ENCODE results near the gene CCDC12.

DNA sequence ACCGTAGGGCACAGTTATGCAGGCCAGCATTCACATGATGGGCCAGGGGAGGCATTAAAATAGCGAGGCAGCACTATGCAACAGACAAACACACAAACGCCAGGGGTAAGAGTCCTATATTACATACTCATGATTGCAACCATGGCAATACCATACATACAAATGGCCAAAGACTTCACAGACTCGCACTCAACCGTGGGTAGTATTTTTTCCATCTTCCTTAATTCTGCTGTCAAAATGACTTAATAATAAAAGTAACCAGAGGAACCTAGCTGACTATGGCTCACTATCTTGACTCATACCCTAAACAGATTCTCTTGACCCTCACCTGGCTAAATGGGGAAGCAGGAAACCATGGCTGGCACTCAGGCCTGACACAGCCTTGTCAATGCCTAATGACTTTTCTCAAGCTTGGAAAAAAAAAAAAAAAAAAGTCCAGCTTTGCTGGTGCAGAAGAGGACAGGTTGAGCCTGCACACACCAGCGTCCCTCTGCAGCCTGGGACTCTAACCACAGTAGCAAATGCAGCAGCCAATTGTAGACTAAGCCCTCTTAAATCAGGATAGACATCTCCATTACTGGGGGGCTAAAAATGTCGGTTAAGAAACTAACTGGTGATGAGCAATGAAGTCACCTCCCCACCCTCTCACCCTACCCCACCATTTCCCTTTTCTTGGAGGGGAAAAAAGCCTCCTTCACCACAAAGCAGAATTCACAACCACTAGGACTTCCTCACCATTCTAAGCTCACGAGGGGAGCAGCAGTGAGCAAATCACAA lies 23.1 kb downstream of the CCDC12 start:
- TF ChIP-seq, protein P1, sequence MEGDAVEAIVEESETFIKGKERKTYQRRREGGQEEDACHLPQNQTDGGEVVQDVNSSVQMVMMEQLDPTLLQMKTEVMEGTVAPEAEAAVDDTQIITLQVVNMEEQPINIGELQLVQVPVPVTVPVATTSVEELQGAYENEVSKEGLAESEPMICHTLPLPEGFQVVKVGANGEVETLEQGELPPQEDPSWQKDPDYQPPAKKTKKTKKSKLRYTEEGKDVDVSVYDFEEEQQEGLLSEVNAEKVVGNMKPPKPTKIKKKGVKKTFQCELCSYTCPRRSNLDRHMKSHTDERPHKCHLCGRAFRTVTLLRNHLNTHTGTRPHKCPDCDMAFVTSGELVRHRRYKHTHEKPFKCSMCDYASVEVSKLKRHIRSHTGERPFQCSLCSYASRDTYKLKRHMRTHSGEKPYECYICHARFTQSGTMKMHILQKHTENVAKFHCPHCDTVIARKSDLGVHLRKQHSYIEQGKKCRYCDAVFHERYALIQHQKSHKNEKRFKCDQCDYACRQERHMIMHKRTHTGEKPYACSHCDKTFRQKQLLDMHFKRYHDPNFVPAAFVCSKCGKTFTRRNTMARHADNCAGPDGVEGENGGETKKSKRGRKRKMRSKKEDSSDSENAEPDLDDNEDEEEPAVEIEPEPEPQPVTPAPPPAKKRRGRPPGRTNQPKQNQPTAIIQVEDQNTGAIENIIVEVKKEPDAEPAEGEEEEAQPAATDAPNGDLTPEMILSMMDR (IDR thresholded peaks at IDR 0.05) = no peak
- no peak for TF ChIP-seq POLR2A (IDR thresholded peaks at IDR 0.05)

Measured in uterus (tissue), 2 donors.